Neural cell (in vitro differentiated cells): ENCODE data around the gene LDHAL6B. TPM values are rescaled to one million over a fixed set of nuclear protein-coding genes. Genes with fewer than 3 reads are reported as not detected.

Source experiments
- H2AFZ ChIP-seq: fragments of 200-600, 300-800 bp; sonication (generic), shearing (Covaris generic); 2 replicates; pipeline ENCODE4 v1.6.0; 2014; ENCODE audit warnings: low read depth, mild to moderate bottlenecking, antibody characterized with exemption, low read length, moderate library complexity
- H3F3A ChIP-seq: fragments of 200-600 bp; shearing (Covaris generic); 2 replicates; pipeline ENCODE4 v1.6.1; 2016; ENCODE audit warnings: mild to moderate bottlenecking, moderate library complexity, mixed read lengths, antibody characterized with exemption, low read length; ENCODE audit not compliant: insufficient read depth, poor library complexity, severe bottlenecking
- H3K27ac ChIP-seq: fragments of 200-600, 300-800 bp; sonication (generic), shearing (Covaris generic); 2 replicates; pipeline ENCODE4 v1.5.1; 2014; ENCODE audit warnings: mild to moderate bottlenecking, low read length, moderate library complexity
- H3K27me3 ChIP-seq: fragments of 300-800, 200-600 bp; sonication (generic), shearing (Covaris generic); 2 replicates; pipeline ENCODE4 v1.6.0; 2014; ENCODE audit warnings: mild to moderate bottlenecking, low read depth, low read length, moderate library complexity; ENCODE audit not compliant: insufficient read depth
- H3K36me3 ChIP-seq: fragments of 300-800, 200-600 bp; sonication (generic), shearing (Covaris generic); 2 replicates; pipeline ENCODE4 v1.5.1; 2014; ENCODE audit warnings: mild to moderate bottlenecking, antibody characterized with exemption, low read length, moderate library complexity; ENCODE audit not compliant: insufficient read depth
- H3K4me2 ChIP-seq: fragments of 300-800, 200-600 bp; sonication (generic), shearing (Covaris generic); 2 replicates; pipeline ENCODE4 v1.6.0; 2014; ENCODE audit warnings: mild to moderate bottlenecking, low read length
- H3K4me3 ChIP-seq: fragments of 300-800, 200-600 bp; sonication (generic), shearing (Covaris generic); 2 replicates; pipeline ENCODE4 v1.5.1; 2014; ENCODE audit warnings: mild to moderate bottlenecking, low read length, moderate library complexity
- H3K79me2 ChIP-seq: fragments of 200-600 bp; shearing (Covaris generic); replicated peaks from 2 replicates; pipeline ENCODE4 v1.6.0; 2014; ENCODE audit warnings: mild to moderate bottlenecking, low read length, moderate library complexity; ENCODE audit not compliant: insufficient read depth
- H3K9ac ChIP-seq: fragments of 300-800, 200-600 bp; sonication (generic), shearing (Covaris generic); 2 replicates; pipeline ENCODE4 v1.6.1; 2016; ENCODE audit warnings: mild to moderate bottlenecking, low read length, mixed read lengths
- H3K9me2 ChIP-seq: fragments of 200-600 bp; shearing (Covaris generic); 2 replicates; pipeline ENCODE4 v1.6.1; 2016; ENCODE audit warnings: mild to moderate bottlenecking, low read length, mixed read lengths; ENCODE audit not compliant: insufficient read depth
- H3K9me3 ChIP-seq: fragments of 200-600, 300-800 bp; sonication (generic), shearing (Covaris generic); 2 replicates; pipeline ENCODE4 v1.6.1; 2016; ENCODE audit warnings: mild to moderate bottlenecking, mixed run types, low read length, moderate library complexity, mixed read lengths
- H4K20me1 ChIP-seq: fragments of 200-600 bp; shearing (Covaris generic); 2 replicates; pipeline ENCODE4 v1.6.1; 2016; ENCODE audit warnings: mild to moderate bottlenecking, mixed run types; ENCODE audit not compliant: insufficient read depth
- EP300 ChIP-seq: fragments of 450-650 bp; conservative IDR thresholded peaks from 2 replicates; pipeline ENCODE4 v1.6.1; 2014; ENCODE audit warnings: antibody characterized with exemption, mild to moderate bottlenecking, moderate library complexity; ENCODE audit not compliant: poor library complexity, severe bottlenecking
- EZH2 ChIP-seq: fragments of 200-600, 300-800 bp; shearing (Covaris generic), sonication (generic); IDR thresholded peaks from 2 replicates; pipeline ENCODE4 v1.6.1; 2014; ENCODE audit warnings: antibody characterized with exemption, low read length, borderline replicate concordance, mild to moderate bottlenecking; ENCODE audit not compliant: insufficient read depth, poor library complexity, severe bottlenecking
- MXI1 ChIP-seq: fragments of 450-650 bp; conservative IDR thresholded peaks from 2 replicates; pipeline ENCODE4 v1.6.1; 2014; ENCODE audit warnings: antibody characterized with exemption, mild to moderate bottlenecking; ENCODE audit not compliant: poor library complexity, severe bottlenecking
- POLR2AphosphoS5 ChIP-seq: IDR thresholded peaks from 2 replicates; pipeline ENCODE4 v1.6.1; 2012
- RAD21 ChIP-seq: fragments of 450-650 bp; conservative IDR thresholded peaks from 2 replicates; pipeline ENCODE4 v1.6.1; 2014; ENCODE audit warnings: antibody characterized with exemption, mild to moderate bottlenecking, moderate library complexity
- REST ChIP-seq: IDR thresholded peaks from 2 replicates; pipeline ENCODE4 v1.6.1; 2012; ENCODE audit warnings: borderline replicate concordance
- SMC3 ChIP-seq: fragments of 450-650 bp; conservative IDR thresholded peaks from 2 replicates; pipeline ENCODE4 v1.6.1; 2014; ENCODE audit warnings: antibody characterized with exemption, mild to moderate bottlenecking, moderate library complexity; ENCODE audit not compliant: poor library complexity
- TAF1 ChIP-seq: IDR thresholded peaks from 2 replicates; pipeline ENCODE4 v1.6.1; 2012; ENCODE audit warnings: low read depth
- polyA plus RNA-seq: library from polyadenylated mRNA; depleted of rRNA; stranded (reverse); fragments of >200 nt; gene quantifications from 2 replicates; pipeline ENCODE4 v1.2.3, GENCODE V29; 2014
- TF ChIP-seq, protein P1 (sequence below): fragments of 450-650 bp; IDR thresholded peaks from 2 replicates; pipeline ENCODE4 v1.5.1; 2014; ENCODE audit warnings: antibody characterized with exemption, mild to moderate bottlenecking, moderate library complexity; ENCODE audit not compliant: poor library complexity, severe bottlenecking

LDHAL6B gene
- polyA plus RNA-seq, 1 donor from 2014 or later: not detected

DNA sequence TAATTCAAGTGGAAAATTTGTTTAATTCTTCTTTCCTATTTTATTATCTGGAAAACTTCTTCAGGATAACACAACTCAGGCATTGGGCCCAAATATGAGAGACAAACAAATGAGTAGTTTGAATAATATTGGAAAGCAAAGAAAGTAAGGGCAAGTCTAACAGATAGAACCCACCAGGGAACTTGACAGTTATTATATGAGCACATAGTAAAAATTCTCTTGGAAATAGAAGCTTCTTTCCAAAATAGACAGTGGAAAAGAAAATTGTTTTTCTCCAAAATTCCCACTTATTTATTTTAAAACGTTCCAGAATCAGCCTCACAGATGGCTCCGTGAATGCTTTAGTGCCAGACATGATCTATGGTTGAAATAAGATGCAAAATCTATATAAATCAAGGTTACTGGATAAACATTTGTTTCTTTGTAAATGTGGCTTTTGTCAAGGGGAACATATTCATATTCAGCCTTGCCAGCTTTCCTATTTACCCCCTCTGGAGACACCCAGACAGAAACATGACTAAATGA lies 23.9 kb downstream of the LDHAL6B start:
- H3K36me3 ChIP-seq: no peaks in the 10 kb centered on the region
- H3F3A ChIP-seq: no peaks in the 10 kb centered on the region
- H3K9me3 ChIP-seq: no peaks in the 10 kb centered on the region
- H3K27ac ChIP-seq: no peak overlapping the region
- no peaks in the 10 kb centered on the region for H3K27me3 ChIP-seq
- no peak overlapping the region for H2AFZ ChIP-seq
- TF ChIP-seq, protein P1, sequence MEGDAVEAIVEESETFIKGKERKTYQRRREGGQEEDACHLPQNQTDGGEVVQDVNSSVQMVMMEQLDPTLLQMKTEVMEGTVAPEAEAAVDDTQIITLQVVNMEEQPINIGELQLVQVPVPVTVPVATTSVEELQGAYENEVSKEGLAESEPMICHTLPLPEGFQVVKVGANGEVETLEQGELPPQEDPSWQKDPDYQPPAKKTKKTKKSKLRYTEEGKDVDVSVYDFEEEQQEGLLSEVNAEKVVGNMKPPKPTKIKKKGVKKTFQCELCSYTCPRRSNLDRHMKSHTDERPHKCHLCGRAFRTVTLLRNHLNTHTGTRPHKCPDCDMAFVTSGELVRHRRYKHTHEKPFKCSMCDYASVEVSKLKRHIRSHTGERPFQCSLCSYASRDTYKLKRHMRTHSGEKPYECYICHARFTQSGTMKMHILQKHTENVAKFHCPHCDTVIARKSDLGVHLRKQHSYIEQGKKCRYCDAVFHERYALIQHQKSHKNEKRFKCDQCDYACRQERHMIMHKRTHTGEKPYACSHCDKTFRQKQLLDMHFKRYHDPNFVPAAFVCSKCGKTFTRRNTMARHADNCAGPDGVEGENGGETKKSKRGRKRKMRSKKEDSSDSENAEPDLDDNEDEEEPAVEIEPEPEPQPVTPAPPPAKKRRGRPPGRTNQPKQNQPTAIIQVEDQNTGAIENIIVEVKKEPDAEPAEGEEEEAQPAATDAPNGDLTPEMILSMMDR: no peak
- no peak for TF ChIP-seq MXI1
- TF ChIP-seq RAD21: no peak
- no peak for TF ChIP-seq REST
- TF ChIP-seq TAF1: no peak
- TF ChIP-seq POLR2AphosphoS5: no peak
- no peak for TF ChIP-seq EZH2
- TF ChIP-seq EP300: no peak
- TF ChIP-seq SMC3: no peak
- H4K20me1 ChIP-seq: no peaks in the 10 kb centered on the region
- no peak overlapping the region for H3K4me3 ChIP-seq
- no peaks in the 10 kb centered on the region for H3K9me2 ChIP-seq
- H3K4me2 ChIP-seq: no peak overlapping the region
- H3K79me2 ChIP-seq: no peaks in the 10 kb centered on the region
- no peak overlapping the region for H3K9ac ChIP-seq

GRCh38 chr15:59232476-59232875 lies 25.8 kb downstream of the LDHAL6B start:
- no peak overlapping the region for H3K9ac ChIP-seq
- TF ChIP-seq RAD21 (no peak), REST (no peak), EZH2 (no peak), MXI1 (no peak), POLR2AphosphoS5 (no peak), TAF1 (no peak)
- H3K9me2 ChIP-seq: no peaks in the 10 kb centered on the region
- no peaks in the 10 kb centered on the region for H3K9me3 ChIP-seq
- no peak overlapping the region for H3K4me2 ChIP-seq
- H4K20me1 ChIP-seq: no peaks in the 10 kb centered on the region
- H3K36me3 ChIP-seq: no peaks in the 10 kb centered on the region
- H3K79me2 ChIP-seq: no peaks in the 10 kb centered on the region
- no peak overlapping the region for H3K27ac ChIP-seq
- no peak overlapping the region for H3K4me3 ChIP-seq
- H3F3A ChIP-seq: no peaks in the 10 kb centered on the region
- no peak overlapping the region for H2AFZ ChIP-seq
- H3K27me3 ChIP-seq: no peaks in the 10 kb centered on the region
